ENCODE results near the gene DCST1. TPM values are rescaled to one million over a fixed set of nuclear protein-coding genes. Genes with fewer than 3 reads are reported as not detected.
A peak's percentile ranks its signal among the peaks of the same experiment; 100 is the strongest.

The DCST1 gene
- polyA plus RNA-seq, 2 of the 4 experiments (the other 2 are of a cell fraction): 0.06 TPM; not detected in 1

DNA sequence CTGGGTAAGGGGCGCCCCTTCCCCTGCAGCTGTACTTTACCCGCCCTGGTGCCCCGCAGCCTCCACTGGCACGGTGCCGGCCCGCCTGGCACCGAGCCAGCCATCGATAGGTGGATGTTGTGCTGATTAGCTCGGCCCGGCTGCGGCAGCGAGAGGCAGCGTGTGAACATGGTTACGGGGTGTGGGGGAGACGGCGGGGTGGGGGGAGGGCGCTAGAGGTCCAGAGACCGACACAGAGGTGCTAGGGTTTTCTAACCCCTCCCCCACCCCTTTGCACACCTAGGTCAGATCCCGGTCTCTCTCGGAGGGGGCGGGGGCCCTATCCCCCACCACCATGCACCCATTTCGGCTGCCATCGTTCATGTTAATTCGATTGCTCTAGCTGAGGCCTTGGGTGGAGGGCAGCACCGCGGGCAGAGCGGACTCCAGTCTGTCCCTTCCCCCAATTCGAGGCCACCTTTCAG, 36.6 kb downstream of the DCST1 start:
- FAIRE-seq (no peak), ATAC-seq (no peak), DNase-seq (ENCODE audit: low read depth in 1 of 2, low spot score in 1 of 2) (no peak)
- WGBS (ENCODE audit: missing lambda C conversion rate): 73% methylated on average over 9 of the region's 28 CpGs
- peak overlapping the region; percentile 71 for H3K4me2 ChIP-seq
- ChIA-PET CTCF (interaction anchor here (1.0 to 27.3 kb wide), 6 partner anchors 10 to 104 kb away, joined by 3 to 350 read pairs (median 8); partner anchors contain the start of genes ADAM15 and EFNA4), POLR2A (interaction anchor here (0.7 to 1.6 kb wide), 3 partner anchors 15 to 123 kb away, joined by 3 to 4 read pairs (median 4); no protein-coding TSS in a partner anchor)
- H3K4me3 ChIP-seq: peak overlapping the region; percentile 34; the same call in 2 of the 3 replicates
- no peaks in the 10 kb centered on the region for H3K9me3 ChIP-seq
- H3K27ac ChIP-seq: no peak overlapping the region
- 0 out of 3 replicates have a peak, but pooled peaks cover 12% of the 10 kb centered on the region for H3K4me1 ChIP-seq
- no peak for TF ChIP-seq TFCP2L1 (CRISPR knock-in tag; IDR thresholded peaks at IDR 0.05)
- no peak for TF ChIP-seq NR3C1 (IDR thresholded peaks at IDR 0.05)
- TF ChIP-seq, protein P1, sequence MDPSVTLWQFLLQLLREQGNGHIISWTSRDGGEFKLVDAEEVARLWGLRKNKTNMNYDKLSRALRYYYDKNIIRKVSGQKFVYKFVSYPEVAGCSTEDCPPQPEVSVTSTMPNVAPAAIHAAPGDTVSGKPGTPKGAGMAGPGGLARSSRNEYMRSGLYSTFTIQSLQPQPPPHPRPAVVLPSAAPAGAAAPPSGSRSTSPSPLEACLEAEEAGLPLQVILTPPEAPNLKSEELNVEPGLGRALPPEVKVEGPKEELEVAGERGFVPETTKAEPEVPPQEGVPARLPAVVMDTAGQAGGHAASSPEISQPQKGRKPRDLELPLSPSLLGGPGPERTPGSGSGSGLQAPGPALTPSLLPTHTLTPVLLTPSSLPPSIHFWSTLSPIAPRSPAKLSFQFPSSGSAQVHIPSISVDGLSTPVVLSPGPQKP (IDR thresholded peaks at IDR 0.05; ENCODE audit: low read depth, low read length): no peak
- TF ChIP-seq, protein P2, sequence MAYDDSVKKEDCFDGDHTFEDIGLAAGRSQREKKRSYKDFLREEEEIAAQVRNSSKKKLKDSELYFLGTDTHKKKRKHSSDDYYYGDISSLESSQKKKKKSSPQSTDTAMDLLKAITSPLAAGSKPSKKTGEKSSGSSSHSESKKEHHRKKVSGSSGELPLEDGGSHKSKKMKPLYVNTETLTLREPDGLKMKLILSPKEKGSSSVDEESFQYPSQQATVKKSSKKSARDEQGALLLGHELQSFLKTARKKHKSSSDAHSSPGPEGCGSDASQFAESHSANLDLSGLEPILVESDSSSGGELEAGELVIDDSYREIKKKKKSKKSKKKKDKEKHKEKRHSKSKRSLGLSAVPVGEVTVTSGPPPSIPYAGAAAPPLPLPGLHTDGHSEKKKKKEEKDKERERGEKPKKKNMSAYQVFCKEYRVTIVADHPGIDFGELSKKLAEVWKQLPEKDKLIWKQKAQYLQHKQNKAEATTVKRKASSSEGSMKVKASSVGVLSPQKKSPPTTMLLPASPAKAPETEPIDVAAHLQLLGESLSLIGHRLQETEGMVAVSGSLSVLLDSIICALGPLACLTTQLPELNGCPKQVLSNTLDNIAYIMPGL (CRISPR knock-in tag; IDR thresholded peaks at IDR 0.05; ENCODE audit: borderline replicate concordance): no peak
- no peak for TF ChIP-seq FOSB (CRISPR knock-in tag; IDR thresholded peaks at IDR 0.05)
- no peak for TF ChIP-seq CEBPB (IDR thresholded peaks at IDR 0.05)
- no peak for TF ChIP-seq EP300 (IDR thresholded peaks at IDR 0.05)
- no peak for TF ChIP-seq BHLHE40 (IDR thresholded peaks at IDR 0.05; ENCODE audit: low read depth, low read length)
- TF ChIP-seq, protein P3, sequence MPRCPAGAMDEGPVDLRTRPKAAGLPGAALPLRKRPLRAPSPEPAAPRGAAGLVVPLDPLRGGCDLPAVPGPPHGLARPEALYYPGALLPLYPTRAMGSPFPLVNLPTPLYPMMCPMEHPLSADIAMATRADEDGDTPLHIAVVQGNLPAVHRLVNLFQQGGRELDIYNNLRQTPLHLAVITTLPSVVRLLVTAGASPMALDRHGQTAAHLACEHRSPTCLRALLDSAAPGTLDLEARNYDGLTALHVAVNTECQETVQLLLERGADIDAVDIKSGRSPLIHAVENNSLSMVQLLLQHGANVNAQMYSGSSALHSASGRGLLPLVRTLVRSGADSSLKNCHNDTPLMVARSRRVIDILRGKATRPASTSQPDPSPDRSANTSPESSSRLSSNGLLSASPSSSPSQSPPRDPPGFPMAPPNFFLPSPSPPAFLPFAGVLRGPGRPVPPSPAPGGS (IDR thresholded peaks at IDR 0.05): no peak
- no peak for TF ChIP-seq FOXS1 (CRISPR knock-in tag; IDR thresholded peaks at IDR 0.05)
- no peak for TF ChIP-seq ZC3H11A (IDR thresholded peaks at IDR 0.05)
- TF ChIP-seq CTCF (IDR thresholded peaks at IDR 0.05): no peak
- no peak for TF ChIP-seq RFX5 (IDR thresholded peaks at IDR 0.05)
- TF ChIP-seq SREBF2 (IDR thresholded peaks at IDR 0.05): no peak
- no peak for TF ChIP-seq ZFP36 (IDR thresholded peaks at IDR 0.05; ENCODE audit: borderline replicate concordance, partially characterized antibody)
- TF ChIP-seq, protein P4, sequence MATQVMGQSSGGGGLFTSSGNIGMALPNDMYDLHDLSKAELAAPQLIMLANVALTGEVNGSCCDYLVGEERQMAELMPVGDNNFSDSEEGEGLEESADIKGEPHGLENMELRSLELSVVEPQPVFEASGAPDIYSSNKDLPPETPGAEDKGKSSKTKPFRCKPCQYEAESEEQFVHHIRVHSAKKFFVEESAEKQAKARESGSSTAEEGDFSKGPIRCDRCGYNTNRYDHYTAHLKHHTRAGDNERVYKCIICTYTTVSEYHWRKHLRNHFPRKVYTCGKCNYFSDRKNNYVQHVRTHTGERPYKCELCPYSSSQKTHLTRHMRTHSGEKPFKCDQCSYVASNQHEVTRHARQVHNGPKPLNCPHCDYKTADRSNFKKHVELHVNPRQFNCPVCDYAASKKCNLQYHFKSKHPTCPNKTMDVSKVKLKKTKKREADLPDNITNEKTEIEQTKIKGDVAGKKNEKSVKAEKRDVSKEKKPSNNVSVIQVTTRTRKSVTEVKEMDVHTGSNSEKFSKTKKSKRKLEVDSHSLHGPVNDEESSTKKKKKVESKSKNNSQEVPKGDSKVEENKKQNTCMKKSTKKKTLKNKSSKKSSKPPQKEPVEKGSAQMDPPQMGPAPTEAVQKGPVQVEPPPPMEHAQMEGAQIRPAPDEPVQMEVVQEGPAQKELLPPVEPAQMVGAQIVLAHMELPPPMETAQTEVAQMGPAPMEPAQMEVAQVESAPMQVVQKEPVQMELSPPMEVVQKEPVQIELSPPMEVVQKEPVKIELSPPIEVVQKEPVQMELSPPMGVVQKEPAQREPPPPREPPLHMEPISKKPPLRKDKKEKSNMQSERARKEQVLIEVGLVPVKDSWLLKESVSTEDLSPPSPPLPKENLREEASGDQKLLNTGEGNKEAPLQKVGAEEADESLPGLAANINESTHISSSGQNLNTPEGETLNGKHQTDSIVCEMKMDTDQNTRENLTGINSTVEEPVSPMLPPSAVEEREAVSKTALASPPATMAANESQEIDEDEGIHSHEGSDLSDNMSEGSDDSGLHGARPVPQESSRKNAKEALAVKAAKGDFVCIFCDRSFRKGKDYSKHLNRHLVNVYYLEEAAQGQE (IDR thresholded peaks at IDR 0.05): no peak
- no peak for TF ChIP-seq E2F6 (IDR thresholded peaks at IDR 0.05; ENCODE audit: borderline replicate concordance, low read depth)
- no peak for TF ChIP-seq RCOR1 (IDR thresholded peaks at IDR 0.05; ENCODE audit: low read depth, low read length)

Measured in A549 (cell line).